CD4-positive, alpha-beta T cell treated with Interleukin-1 beta for 1 hour (primary cell): Measurements from ENCODE around the gene USP32.
"Not testable (repeated sequence)": the region's sequence is repeated elsewhere in the genome, so short reads cannot be mapped to it uniquely, and the experiment has no call there.

Experiments
- DNase-seq, 2 donors: peaks; one replicate each; pipeline ENCODE4 v3.0.0-alpha.2; 2020 to 2022

USP32 gene

GRCh38 chr17:60406887-60407286 lies 15.0 kb upstream of the USP32 start:
- no peak for DNase-seq

DNA sequence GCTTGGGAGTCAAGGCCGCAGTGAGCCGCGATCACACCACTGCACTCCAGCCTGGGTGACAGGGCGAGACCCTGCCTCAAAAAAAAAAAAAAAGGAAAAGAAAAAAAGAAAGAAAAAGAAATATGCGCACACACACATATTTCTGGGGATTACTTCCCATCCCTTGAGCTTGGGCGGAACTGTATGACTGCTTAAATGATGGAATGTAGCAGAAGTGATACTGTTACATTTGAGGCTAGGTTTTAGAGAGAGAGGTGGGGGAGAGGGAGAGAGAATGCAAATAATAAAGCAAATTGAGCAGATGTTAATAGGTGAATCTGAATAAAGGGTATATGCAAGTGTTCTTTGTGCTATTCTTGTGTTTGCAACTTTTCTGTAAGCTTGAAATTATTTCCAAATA lies 12.0 kb upstream of the USP32 start:
- DNase-seq, result no peak

DNA sequence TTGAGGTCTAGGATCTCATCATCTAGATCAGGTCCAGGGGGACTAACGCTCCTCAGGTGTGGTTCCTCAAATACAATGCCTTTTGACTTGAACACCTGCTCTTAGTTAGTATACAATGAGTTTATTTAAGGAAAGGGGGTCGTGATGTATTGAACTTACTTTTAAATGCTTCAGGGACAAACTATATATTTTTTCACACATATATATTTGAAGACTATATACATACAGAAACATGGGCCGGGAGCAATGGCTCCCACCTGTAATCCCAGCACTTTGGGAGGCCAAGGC lies 11.5 kb upstream of the USP32 start:
- DNase-seq, result no peak

DNA sequence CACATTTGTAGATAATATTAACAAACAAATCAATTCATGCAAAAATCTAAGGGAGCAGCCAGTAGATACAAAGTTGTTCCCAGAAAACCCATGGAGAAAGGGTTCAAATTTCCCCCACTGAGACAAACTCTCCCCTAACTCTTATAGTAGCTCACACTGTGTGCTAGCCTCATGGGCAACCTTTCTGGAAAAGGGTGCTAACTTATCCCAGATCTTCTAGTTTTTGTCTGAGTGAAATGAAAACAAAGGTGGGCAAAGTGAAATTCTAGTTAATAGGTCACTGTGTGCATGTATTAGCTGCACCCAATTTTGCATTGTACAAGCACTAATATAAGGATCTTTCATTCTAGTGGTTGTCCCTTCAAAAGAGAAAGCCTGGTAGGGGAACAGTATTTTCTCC lies 9.9 kb upstream of the USP32 start:
- DNase-seq, result no peak

DNA sequence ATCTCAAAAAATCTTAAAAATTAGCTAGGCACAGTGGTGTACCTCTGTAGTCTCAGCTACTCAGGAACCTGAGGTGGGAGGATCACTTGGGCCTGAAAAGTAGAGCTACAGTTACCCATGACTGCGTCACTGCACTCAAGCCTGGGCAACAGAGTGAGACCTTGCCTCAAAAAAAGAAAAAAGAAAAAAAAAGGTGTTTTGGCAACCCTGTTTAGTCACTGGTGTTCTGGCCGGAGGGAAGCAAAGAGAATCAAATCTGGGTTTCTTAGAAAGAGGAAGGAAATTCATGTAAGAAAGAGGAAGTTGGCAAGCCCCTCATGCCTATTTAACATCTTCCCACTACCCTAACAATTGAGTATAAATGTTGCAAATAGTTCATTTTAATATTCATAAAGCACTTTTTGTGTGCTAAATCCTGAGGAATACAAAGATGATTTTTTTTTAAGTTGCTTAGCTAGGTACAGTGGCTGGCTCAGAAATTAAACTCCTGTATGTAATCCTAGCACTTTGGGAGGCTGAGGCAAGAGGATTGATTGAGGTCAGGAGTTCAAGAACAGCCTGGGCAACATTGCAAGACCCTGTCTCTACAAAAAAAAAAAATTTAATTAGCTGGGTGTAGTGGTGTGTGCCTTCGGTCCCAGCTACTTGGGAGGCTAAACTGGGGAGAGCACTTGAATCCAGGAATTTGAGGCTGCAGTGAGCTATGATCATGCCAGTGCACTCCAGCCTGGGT lies 6.5 kb upstream of the USP32 start:
- DNase-seq, result peak in 1 of 2 donors; percentile 78

- DNase-seq, result no peak
Observed at GRCh38 chr17:60396412-60396811, 4.5 kb upstream of the USP32 start.

DNA sequence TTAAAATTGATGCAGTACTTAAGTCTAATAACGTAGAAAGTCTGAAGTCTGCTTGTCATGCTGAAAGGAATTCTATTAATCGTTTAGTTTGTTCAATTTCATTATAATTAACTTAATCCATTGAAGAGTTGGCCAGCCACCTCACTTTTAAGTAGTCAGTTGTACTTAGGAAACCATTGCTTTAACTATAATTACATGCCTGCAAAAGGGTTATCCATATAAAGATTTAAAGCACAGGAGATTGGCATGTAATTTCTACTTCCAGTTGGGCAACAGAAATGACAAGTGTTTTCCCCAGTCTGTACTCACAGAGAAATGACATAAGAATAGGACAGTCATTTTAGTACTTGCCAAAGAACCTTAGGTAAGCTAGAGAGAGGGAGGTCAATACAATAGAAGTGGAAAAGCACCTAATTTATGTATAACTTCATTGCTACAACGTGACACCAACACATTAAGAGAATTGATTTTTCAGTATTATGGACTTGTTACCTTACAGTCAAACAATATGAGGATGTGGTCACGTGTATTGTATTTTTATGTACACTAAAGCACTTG lies 3.7 kb upstream of the USP32 start:
- no peak for DNase-seq

GRCh38 chr17:60393840-60394723 lies 2.1 kb upstream of the USP32 start:
- DNase-seq, result no peak

GRCh38 chr17:60392845-60393702 lies 1.1 kb upstream of the USP32 start:
- DNase-seq, result peak in 1 of 2 donors; percentile 24

DNA sequence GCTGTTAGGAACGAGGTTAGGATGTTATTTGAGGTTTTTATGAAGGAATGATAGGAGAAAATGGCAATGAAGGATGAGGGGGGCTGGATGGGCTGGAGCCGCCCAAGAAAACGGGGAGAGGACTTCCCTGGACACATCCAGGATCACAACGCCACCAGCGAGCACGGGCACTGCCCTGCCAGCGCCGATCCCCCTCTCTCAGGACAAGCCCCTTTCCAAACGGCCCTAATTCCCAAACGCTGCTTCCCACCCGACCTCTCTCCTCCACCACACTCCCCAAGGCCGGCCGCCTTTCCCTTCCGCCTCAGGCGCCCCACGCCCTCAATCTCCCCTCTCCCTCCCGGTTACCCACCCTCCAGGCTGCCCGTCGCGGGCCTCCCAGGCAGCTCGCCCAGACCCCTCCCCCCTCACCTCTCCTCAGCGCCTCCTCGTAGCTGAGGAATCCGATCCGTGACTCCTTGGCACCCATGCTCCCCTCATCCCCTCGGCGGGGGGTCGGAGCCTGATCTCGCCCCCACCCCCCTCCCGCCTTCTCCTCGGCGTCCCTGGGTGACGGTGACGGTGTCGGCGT lies 377 bp downstream of the USP32 start:
- no peak for DNase-seq

DNA sequence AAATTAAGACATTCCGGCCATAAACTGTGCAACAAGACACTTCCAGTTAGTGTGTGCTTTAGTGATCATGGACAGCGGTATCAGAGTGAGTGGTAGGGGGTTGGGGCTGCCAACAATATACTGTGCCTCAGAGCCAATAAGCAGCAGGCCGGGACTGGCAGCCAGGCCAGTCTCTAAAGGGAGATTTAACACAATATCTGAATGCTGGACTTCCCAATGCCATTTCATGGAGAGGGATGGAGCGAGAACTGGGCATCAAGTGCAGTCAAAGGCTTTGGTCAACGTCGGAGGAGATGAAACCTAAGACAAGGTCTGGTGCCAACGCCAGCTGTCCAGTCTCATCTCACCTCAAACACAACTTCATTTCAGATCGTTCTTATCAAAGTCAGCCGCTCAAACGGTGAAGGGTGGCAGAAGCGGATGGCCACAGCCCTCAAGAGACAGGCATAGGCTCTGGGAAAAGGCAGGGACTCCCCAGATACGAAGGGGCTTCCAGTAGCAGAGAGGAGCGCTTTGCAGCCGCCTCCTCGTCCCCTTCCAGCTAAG lies 935 bp downstream of the USP32 start:
- DNase-seq, result peak in 1 of 2 donors; percentile 11

- DNase-seq, result no peak
Observed at GRCh38 chr17:60390186-60390585, 1.7 kb downstream of the USP32 start.

DNA sequence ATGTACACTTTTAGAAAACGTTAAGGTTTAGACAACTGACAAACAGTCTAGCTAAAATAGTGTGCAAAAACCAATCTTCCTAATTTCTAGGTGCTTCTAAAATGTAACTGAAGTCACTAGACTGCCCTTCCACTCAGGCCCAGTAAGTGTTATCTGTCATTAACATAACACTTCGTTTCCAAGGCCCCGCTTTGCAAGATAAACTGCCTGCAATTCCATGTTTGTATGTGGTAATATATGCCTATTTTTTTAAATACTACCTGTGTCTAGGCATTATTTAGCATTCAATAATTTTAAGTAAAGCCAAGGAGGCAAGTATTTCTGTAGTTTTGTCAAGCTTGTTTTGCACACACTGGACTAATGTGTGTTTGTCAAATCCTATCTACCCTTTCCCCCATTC lies 3.2 kb downstream of the USP32 start:
- DNase-seq, result no peak

DNA sequence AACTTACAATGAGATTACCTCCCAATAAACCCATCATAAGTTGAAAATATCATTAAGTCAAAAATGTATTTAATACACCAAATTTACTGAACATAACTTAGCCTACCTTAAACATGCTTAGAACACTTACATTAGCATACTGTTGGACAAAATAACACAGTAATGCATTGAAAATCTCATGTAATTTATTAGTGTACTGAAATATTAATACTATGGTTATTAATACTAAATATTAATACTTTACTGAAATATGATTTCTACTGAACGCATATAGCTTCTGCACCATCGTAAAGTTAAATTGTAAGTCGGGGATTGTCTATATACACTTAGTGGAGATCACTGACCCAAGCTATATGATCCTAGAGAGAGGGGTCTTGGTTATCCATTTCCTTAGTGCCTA lies 4.3 kb downstream of the USP32 start:
- DNase-seq, result no peak

- no peak for DNase-seq
Observed at GRCh38 chr17:60386147-60387058, 5.5 kb downstream of the USP32 start.

- not testable (repeated sequence) for DNase-seq
Observed at GRCh38 chr17:60384921-60385320, 7.0 kb downstream of the USP32 start.

GRCh38 chr17:60383379-60383778 lies 8.6 kb downstream of the USP32 start:
- no peak for DNase-seq

DNA sequence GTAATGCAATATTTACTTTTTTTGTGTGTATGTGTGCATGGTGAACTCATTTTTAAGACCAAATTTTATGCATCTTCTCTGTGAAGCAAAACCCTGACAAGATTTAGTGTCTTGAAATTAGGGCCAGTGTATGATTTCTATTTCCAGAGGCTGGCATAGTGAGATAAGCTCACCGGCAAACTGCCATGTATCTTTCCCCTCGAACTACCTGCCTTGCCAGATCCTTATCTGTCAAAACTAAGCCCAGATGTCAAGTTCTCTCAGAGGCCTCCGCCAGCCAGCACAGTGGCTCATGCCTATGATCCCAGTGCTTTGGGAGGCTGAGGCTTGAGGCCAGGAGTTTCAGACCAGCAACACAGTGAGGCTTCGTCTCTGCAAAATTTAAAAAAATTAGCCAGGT lies 10.0 kb downstream of the USP32 start:
- DNase-seq, result no peak

DNA sequence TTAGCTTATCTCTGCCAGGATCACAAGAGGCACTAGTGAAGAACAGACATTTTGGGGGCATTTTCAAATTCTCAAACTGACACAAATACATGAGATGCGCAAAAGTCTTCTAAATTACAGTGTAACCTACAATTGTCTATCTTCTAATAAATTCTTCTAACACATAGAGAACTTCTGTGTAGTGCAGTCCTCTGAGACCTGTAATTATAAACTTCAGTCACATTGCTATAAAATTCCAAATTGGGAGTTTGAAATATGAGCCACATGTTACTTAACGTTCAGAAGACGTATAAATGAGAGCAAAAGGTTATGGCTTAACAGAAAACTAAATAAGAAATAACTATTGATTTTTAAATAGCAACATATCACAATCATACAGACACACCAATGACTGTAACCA lies 12.5 kb downstream of the USP32 start:
- DNase-seq, result not testable (repeated sequence)

- not testable (repeated sequence) for DNase-seq
Observed at GRCh38 chr17:60378187-60378586, 13.7 kb downstream of the USP32 start.

DNA sequence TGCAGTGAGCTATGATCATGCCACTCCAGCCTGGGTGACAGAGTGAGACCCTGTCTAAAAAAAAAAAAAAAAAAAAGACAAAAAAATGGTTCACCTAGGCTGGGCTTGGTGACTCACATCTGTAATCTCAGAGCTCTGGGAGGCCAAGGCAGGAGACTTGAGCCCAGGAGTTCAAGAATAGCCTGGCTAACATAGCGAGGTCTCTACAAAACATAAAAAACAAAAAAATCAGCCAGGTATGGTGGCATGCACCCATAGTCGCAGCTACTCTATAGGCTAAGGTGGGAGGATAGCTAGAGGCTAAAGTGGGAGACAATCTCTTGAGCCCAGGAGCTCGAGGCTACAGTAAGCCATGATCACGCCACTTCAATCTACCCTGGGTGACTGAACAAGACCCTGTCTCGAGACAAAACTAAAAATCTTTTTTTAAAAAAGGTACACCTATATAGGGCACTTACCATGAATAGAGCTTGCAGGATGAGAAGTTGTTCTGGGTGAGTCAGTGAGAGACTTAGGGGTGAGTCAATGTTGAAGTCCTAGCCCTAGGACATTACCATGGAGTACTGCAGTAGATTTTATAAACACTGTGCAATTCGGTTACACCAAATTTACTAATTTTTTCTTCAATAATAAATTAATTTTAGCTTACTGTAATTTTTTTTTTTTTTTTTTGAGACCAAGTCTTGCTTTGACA lies 19.0 kb downstream of the USP32 start:
- no peak for DNase-seq
